OCI-LY7 (cell line): ENCODE results near the gene ADAM11.

ENCODE experiments used
- CTCF ChIP-seq: fragments of 200-600 bp; sonication (generic); conservative IDR thresholded peaks from 2 replicates; pipeline ENCODE4 v1.5.1; 2014; ENCODE audit warnings: mild to moderate bottlenecking, antibody characterized with exemption, low read length, moderate library complexity, mixed read lengths
- EZH2phosphoT487 ChIP-seq: fragments of 200-600 bp; sonication (generic); IDR thresholded peaks from 2 replicates; pipeline ENCODE4 v1.6.1; 2018; ENCODE audit warnings: low read depth, borderline replicate concordance, mild to moderate bottlenecking, mixed run types, antibody characterized with exemption, low read length, moderate library complexity, mixed read lengths

- TF ChIP-seq CTCF, result no peak
- no peak for TF ChIP-seq EZH2phosphoT487
Measured at GRCh38 chr17:44751806-44752205, 7.0 kb upstream of the ADAM11 start.
